Fibroblast of the conjunctiva (primary cell): ENCODE results near the gene RHBDF2.
A peak's percentile ranks its signal among the peaks of the same experiment; 100 is the strongest.

Experiments
- DNase-seq: peaks from one replicate; pipeline ENCODE4 v3.0.0-alpha.2; 2010; ENCODE audit warnings: low read depth

RHBDF2 gene

DNA sequence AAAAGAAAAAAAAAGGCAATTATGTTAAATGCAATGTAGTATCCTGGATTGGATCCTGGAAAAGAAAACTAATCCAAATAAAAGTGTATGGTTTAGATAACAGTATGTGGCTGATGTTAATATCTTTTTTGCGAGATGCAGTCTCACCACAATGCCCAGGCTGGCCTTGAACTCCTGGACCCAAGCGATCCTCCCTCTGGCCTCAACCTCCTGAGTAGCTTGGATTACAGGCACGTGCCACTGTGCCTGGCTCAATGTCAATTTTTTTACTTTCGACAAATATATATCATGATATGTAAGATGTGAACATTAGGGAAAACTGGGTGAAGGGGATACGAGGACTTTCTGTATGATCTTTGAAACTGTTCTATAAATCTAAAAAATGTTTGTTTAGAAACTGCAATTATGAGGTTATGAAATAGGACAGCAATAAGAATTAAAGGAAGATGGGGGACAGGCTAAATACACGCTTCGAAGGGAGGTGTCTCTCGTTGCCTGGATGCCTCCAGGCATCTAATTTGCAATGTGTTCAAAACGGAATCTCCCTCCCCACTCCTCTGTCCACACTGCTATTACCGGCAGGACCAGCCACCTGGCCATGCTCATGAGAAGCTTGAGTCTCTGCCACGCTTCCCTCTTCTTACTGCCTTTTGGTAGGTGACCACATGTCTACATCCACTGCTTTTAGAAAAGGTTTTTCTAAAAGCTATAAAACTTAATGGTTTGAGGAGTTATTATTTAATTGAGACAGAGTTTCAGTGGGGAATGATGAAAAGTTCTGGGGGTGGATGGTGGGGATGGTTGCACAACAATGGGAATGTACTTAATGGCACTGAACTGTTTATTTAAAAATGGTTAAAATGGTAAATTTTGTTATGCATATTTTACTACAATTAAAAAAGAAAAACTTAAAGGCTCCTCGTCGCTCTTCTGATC lies 63.5 kb downstream of the RHBDF2 start:
- DNase-seq: no peak

DNA sequence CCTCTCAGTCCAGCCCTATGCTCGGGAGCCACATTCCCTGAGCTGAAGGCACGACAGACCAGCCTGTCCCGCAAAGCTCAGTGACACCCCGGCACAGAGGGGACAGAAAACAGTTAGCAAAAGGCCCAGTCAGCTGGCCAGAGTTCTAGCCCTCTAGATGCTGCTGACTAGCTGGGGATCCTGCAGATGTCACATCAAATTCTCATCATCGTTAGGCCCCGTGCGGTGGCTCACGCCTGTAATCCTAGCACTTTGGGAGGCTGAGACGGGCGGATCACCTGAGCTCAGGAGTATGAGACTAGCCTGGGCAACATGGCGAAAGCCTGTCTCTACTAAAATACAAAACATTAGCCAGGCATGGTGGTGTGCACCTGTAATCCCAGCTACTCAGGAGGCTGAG lies 65.5 kb downstream of the RHBDF2 start:
- DNase-seq: no peak

DNA sequence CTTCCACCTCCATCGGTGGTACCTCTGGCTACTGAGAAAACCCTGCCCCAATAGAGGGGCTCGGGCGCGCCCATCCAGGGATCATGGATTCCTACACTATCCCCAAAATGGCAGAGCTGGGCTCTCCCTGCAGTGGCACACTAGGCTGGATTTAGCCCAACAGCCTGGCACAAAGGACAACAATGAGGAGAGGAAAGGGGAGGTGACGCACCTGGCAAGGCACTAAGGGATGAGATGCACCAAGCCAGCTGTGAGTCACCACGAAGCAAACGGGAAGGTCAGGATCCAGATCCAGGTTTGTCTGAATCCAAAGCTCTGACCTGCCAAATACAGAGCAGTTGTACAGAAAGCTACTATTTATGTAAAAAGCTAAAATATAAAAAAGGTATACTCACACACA lies 66.4 kb downstream of the RHBDF2 start:
- no peak for DNase-seq

DNA sequence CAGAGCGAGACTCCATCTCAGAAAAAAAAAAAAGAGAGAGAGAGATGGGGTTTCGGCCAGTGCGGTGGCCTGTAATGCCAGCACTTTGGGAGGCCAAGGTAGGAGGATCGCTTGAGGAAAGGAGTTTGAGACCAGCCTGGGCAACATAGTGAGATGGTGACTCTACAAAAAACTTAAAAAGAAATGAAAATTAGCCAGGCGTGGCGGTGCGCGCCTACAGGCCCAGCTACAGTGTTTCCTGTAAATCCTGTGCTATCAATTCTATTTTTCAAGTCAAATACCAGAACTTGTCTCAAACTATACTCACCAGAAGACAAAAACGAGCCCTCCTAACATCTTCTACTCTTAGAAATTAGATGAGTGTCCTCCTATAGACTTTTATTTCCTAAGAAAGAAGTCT lies 67.5 kb downstream of the RHBDF2 start:
- no peak for DNase-seq

DNA sequence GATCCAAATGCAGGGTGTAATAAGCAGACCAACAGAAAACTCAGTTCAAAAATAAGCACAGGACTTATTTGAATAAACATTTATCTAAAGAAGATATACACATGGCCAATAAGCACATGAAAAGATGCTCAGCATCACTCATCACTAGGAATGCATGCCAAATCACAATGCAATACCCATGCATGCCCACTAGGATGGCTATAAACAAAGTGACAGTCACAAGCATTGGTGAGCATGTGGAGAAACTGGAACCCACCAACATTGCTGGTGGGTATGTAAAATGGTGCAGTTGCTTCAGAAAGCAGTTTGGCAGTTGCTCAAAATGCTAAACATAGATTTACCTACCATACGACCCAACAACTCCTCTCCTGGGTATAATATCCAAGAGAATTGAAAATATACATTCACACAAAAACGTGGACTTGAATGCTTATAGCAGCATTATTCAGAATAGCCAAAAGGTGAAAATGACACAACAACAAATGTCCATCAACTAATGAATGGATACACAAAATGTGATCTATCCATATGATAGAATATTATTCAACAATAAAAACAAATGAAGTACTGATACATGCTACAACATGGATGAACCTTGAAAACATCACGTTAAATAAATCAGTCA lies 68.4 kb downstream of the RHBDF2 start:
- no peak for DNase-seq

DNA sequence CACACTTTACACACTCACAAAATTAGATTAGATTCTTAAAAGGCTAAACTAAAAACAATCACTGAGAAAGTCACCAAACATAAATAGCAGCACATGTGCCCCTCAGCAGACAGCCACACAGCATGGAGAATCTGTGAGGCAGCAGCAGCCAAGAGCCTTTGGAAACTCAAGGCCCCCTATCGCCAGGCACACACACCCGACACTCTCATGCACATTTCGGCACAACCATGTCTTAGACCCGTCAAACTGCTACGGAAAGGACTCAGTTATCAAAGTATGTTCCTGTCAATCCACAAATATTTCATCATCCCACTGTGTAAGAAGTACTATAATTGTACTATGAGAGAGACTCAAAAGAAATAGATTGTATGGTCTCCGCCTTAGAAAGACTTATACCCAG lies 69.2 kb downstream of the RHBDF2 start:
- no peak for DNase-seq

DNA sequence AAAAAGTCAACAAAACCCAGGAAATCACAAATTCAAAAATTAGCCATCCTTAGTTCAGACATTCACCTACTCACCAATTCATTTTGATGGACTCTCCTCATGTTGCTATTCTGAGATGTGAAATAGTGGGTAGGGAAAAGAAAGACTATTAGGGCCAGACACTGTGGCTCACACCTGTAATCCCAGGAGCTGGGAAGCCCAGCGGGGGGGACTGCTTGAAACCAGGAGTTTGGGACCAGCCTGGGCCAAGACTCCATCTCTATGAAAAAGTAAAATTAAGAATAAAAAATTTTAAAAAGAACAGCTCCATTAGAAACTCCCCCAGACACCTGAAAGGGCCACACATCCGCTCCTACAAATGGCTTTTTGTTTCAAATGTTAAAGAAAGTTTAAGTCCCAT lies 69.7 kb downstream of the RHBDF2 start:
- DNase-seq: no peak

DNA sequence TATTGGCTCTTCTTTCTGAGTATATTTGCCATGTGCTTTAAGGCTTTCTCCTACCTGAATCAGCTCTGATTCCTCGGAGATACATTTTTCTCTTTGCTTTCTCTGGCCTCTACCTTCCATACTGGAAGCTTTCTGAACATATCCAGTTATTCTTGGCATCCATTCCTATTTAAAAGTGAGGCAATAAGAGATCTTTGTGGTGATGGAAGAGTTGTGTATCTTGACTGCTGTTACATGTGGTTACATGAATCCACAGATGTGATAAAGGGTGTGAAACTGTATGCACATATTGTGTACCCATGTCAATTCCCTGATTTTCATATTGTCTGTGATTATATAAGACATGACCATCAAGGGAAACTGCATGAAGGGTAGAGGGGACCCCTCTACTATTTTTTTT lies 72.7 kb downstream of the RHBDF2 start:
- DNase-seq: no peak

DNA sequence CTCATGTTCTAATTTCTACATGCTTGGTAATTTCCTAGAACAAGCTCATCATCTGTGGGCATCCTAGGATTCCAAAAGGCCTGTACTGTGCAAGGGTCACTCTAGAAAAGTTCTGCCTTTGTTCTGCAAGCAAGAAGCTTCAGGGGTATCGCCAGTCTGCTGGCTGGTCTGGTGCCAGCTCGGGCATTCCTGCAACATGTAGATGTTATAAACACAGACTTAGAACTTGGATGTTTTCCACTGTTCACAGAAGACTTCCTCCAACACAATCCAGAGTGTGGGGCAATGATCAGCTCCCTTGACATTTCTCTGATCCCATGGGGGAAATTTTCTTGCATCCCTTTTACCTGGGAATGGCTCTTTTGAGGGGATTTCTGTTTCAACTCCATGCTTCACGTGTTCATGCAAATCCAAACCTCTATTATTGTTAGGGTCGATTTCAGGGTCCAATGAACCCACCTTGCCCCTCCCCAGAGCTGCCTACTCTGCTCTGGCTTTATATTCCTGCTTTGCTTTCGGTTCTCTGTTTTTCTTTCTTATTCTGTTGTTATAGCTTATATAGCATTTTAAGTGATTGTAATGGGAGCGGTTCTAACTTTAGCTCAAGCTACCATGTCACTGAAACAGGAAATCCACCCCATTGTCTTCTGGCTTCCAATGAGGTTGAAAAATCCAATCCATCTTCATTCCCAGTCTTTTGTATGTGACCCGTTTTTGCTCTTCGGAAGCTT lies 73.6 kb downstream of the RHBDF2 start:
- DNase-seq: peak; percentile 37

DNA sequence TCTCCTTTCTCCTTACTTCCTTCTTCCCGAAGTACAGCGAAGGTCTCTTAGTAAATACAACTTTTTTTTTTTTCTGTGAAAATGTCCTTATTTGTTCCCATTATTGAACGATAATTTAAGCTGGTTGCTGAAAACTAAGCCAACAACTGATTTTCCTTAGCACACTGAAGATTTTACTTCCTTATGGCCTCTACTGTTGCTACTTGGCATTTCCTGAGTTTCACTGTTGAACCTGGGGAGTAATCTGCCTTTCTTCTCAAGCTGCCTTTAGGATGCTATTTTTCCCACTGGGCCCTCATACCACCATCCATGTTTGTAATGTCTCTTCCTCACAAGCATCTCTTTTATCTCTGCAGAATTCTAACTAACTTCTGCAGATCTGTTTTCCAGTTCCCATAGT lies 74.4 kb downstream of the RHBDF2 start:
- DNase-seq: no peak

DNA sequence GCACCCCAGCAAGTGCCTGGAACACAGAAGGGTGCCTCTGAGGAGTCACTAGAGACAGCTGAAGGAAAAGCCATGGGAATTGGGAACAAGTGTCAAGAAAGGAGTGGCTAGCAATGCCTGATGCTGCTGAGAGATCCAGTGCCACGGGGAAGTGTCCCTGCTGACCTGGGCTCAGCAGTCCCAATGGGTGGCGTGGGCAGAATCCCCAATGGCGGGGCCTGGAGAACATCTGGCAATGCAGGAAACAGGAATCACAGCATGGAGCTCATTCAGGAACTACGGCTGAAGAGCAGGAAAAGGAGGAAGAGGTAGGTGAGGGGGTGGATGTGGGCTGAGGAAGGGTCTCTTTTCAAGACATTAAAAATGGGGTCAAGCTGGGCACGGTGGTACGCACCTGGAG lies 78.4 kb downstream of the RHBDF2 start:
- DNase-seq: no peak

DNA sequence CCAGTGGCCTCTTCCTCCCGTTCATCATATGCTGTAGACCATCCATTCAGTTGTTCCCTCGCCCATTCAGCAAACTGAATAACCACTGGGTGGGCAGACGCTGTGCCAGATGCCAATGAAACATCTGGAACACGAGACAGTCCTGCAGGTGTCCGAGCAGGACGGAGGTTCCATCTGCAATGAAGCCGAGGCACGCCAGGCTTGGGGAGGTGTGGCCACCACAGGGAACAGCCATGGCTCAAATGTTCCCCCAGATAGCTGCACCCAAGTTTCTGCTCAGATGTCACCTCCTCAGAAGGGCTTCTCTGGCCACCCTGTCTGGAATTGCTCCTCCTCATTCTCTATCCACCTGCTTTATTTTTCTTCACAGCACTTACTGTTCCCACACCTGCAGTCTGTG lies 78.8 kb downstream of the RHBDF2 start:
- no peak for DNase-seq

DNA sequence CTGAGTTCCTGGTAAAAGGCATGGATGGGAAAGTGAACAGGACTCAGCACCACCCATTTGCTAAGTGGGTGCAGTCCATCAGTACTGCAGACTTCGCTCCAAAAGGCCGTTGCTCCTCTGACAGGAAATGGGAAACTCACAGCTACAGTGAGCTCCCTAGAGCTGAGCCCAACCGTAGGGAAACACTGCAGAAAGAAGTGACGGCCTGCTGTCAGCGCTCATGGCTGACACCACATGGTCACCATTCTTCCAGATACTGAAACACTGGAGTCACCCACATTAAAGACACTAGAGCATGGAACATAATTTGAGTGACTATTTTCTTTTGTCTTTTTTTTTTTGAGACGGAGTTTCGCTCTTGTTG lies 80.2 kb downstream of the RHBDF2 start:
- no peak for DNase-seq
